HG02885 (cell line): ENCODE data around the gene TFCP2L1.

ENCODE experiments used
- ATAC-seq: cut with Tn5 transposase; IDR thresholded peaks from one replicate; pipeline ENCODE4 v1.9.1; 2021; ENCODE audit warnings: mild to moderate bottlenecking; ENCODE audit not compliant: unreplicated experiment, poor library complexity

TFCP2L1 gene

DNA sequence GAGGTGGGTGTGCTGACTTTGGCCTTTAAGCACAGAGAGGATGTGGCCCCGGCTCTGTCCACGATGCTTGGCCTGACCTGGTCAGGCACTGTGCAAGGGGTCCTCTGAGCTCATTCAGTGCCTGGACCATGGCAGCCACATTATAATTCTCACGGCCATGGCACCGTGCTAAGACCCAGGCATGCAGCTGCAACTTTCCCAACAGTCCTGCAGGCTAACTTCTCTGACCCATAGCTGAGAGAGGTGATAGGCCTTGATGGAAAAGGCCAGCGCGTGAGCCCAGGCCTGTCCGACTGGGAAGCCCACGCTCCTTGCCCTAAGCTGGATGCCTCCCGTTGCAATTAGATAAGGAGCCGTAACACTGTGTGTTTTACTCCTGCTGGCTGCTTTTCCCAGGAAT, 99.9 kb downstream of the TFCP2L1 start:
- no peak for ATAC-seq

DNA sequence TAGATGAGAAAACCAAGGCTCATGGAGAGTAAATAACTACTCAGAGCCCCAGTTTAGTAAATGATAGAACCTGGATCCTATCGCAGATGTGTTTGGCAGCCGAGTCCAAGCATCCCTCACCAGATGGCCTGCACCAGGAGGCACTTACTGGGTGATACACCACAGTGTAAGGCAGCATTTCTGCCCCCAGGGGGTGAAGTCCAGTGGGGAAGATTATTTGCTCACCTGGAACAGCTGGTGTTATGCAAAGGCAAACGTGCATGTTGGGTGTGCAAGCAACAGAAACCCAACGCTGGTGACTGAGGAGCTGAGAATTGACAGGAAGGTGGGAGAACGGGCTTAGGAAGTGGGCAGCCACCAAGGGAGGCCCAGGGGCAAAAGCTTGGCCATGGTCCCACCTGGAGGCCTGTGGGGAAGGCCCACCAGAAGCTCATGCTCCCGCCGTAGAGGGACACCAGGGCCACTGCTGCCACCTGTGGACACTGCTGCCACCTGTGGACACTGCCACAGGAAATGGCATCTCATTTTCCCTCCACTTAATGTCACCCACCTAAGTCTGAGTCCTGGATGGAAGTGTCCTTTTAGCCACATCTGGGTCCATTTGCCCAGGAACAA, 100.6 kb downstream of the TFCP2L1 start:
- no peak for ATAC-seq

DNA sequence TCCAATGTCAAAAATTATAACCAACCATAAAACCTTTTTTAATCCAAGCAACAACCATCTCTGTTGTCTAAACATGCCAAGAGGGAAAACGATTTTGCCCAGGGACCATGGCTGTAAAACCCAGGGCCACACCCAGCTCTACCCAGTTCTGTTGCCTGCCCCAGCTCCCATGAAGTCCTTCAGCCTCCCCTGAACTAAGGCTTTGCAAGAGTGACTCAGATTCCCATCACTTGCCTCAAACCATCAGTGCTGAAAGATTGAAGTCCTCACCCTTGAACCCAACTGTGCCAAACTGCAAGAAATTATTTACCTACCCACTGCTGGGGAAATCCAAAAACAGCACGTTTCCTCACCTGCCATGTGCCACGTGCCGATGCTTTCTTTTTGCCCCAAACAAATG, 102.5 kb downstream of the TFCP2L1 start:
- no peak for ATAC-seq

DNA sequence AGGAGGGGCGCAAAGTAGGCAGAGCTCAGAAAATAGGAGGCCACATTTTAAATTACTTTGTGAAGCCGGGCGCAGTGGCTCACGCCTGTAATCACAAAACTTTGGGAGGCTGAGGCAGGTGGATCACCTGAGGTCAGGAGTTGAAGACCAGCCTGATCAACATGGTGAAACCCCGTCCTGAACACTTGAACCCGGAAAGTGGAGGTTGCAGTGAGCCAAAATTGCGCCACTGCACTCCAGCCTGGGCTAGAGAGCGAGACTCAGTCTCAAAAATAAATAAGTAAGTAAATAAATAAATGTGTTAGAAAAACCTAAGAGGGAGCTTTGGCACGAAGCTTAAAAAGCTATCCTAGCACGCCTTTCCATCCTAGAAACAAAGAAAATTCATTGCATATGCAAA, 105.5 kb downstream of the TFCP2L1 start:
- ATAC-seq: no peak

DNA sequence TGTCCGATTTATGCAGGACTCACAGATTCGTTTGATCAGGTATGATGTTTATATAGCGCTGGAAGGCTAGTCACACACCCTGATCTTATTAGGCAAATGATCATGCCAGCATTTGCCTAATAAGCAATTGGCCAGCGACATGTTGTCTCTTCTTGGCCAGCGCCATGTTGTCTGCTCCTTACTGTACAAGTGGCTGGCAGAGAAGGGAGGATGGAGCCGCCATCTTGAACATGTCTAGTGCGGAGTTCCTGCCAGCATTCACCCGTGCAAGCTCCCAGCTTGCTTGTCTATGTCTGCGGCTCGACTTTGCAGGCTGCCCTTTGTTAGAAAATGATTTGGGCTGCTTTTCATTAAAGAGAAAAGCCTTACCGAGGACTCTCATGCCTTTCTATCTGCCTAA, 106.3 kb downstream of the TFCP2L1 start:
- ATAC-seq: no peak

DNA sequence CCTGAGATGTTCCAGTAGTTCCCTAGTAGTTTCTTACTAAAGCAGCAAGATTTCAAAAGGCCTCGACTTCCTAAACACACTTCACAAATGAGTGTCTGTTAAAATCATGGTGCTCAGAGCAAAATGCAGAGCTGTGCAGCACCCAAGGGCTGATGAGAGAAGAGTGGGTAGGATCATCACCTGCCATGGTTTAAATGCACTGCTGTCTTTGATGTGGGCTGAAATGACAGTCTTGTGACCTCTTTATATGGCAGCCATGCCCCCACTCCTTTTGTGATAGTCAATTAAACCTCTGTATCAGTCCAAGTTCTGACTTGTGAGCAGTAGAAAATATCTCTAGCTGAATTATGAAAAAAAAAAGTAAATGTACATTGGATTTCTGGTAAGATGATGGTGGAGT, 107.1 kb downstream of the TFCP2L1 start:
- ATAC-seq: no peak

DNA sequence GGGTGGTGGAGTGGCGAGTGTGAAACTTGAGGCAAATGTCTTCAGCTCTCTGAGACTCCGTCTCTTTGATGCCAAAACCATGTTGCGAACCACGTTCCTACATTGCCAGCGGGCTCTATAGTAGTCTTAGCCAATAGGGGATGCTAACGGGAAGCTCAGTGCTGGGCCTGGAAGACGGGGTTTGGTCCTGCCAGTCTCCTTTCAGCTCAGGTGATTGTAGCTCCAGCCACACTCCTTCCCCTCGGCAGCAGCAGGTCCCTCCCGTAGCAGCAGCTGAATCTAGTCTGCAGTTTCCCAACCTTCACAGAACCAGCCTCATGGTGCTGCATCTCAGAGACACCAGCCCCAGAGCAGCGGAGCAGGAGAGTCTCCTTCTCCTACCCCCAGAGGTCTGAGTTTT, 109.7 kb downstream of the TFCP2L1 start:
- ATAC-seq: no peak

DNA sequence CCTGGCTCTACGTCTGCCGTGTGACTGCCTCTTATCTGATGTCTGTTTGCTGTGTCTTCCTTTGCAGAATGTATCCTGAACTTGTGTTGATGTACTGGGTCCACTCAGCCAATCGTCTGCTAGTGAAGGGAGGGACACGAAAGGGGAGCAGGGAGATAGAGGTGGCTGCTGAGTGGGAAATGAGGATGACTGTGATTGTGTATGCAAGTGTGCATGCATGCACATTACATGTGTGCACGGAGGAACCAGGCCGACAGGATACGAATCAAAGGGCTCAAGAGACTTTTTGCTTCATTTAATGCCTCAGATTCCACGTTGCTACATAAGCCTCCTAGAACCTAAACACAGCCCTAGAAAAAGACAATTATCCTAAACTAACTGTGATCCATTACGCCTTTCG, 111.2 kb downstream of the TFCP2L1 start:
- no peak for ATAC-seq

DNA sequence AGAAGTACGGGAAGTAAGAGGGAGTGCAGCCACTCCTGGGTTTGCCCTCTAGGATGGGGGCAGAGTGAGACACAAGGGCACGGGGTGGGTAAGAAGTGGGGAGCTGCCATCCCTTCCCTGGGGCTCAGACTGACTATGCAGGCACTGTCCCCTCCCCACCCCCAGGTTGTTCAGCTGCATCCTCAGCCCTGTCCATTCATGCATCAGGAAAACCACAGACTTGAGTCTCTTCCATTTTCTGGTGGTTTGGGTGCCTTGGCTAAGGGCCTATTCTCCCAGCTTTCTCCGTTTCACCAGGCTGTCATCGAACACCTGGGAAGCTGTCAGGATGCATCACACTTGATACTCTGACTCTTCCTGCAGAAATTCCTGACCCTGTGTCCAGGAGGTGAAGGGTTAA, 111.9 kb downstream of the TFCP2L1 start:
- ATAC-seq: no peak

DNA sequence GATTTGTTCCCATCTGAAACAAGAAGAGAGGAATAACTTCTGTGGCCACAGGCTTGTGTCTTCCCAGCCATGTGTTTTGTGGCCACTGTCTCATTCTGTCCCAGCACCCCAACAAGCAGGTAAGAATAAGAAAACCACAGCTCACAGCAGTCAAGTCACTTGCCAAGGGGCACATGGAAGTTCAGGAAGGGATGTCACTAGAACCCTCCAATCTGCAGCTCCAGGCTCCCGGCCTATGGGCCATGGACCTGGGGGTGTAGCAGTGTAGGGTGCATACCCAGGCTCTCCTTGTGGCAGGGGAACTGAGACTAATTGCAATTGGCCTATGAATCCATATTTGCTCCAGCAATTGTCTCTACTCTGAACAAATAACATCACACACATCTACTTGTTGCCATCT, 112.5 kb downstream of the TFCP2L1 start:
- no peak for ATAC-seq

DNA sequence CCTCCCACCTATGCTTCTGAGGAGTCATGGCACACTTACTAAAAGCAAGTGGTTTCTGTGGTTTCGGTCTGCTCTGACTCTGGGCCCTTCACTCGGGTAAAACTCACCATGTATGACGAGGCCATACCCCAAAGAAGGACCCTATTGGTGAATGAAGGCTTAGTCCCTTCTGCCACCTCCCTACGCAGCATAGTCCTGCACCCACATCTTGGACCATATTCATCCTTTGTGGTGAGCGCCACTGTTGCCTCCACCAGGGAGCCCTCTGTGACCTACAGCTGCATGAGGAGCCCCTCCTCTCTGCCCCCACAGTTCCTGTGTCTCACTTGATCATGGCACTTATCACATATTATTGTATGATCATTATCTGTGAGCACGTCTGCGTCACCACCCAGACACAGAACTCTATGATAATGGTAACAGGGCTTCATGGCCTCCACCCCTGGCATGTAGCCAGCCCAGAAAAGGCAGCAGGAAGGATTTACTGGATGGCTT, 113.3 kb downstream of the TFCP2L1 start:
- ATAC-seq: no peak

DNA sequence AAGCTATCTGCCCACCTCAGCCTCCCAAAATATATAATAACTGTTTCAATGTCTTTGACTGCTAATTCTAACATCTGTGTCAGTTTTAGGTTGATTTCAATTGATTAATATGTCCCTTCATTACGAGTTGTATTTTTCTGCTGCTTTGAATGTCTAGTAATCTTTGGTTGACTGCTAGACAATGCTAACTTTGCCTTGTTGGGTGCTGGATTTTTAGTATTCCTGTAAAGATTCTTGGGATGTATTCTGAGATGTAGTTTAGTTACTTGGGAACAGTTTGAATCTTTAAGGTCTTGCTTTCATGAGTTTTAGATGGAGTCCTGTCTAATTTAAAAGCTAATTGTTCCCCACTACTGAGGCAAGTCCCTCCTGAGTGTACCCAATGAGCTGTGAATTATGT, 114.4 kb downstream of the TFCP2L1 start:
- no peak for ATAC-seq

DNA sequence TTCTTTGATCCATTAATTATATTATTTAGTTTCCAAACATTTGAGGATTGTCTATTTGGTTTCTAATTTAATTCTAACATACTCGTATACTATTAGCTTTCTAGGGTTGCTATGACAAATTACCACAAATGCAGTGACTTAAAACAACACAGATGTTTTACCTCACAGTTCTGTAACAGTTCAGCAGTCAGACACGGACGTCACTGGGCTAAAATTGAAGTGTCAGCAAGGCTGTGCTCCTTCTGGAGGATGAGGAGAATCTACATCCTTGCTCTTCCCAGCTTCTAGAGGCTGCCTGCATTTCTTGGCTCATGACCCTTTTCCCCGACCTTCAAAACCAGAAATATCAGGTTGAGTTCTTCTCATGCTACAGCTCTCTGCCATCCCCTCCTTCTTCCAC, 117.6 kb downstream of the TFCP2L1 start:
- ATAC-seq: no peak
